ENCODE measurements around the gene TMEM94.
A peak's percentile ranks its signal among the peaks of the same experiment; 100 is the strongest.

The TMEM94 gene

DNA sequence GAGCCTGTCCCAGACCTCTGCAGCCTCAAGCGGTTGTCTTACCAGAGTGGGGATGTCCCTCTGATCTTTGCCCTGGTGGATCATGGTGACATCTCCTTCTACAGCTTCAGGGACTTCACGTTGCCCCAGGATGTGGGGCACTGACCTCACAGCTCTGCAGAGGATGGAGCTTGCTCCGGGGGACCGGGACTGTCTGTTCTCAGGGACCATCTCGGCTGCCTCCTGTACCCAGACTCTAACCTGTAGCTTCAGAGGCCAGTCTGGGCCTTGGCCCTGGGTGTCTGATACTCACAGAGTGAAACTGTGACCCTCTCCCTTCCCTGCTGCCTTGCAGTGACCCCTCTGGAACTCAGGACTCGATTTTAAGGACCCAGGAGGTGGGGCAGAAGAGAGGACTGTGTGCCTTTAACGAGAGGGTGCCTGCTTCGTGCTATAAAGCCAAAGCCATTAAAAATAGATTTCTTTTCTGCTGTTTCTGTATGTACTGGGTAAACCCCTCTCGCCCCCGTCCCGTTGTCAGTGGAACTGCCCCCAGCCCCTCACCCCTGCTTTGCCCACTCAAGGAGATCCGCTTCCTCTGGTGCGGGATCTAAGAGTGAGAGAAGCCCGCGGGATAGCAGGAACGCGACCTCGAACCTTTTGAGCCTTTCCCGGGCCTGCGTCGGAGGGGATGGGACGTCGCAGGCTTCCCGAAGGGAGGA, 68.0 kb downstream of the TMEM94 start:
- DNase-seq (ENCODE audit: low read depth in 4 of 4, low spot score in 1 of 4): no peak

DNA sequence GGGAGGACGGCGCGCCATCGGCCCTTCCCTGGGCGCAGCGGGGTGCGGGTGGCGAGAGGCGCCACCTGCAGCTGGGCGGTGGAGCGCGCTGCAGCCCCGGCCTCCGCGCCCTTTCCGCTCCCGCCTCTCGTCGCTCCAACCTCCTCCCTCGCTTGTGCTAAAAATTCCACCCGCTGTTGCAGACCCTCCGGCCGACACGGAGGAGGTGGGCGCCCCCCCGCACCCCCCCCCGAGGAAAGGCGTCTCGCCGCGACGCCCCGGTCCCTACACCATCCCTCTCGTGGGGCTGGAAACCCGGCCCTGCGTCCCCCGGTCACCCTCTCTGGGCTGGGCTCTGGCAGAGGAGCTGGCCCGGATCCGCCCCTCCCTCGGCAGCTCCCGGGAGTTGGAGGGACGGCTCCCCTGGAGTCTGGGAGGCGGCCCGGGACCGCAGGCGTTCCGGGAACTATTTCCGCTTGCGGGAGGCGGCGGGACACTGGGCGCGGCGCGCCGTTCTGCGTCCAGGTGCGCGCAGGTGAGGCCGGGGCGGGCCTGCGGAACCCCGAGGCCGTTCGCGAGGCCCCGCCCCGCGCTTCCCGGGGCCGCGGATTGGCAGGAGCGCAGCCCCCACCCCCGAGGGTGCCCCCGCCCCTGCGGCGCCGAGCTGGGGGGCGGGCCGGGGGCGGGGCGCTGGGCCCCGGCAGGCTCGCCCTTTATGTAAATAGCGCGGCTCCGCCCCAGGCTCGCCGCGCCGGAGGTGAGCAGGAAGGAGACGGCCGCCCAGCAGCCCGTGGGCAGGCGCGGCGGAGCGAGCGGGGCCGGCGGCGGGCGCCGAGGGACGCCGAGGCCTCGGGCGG, 68.8 kb downstream of the TMEM94 start, which contains the start of gene LLGL2:
LLGL2 (plus strand) TSS at position 728 of the 836 bp plus-strand sequence. CDS start 17,730 bp downstream, outside the sequence.
- peak; percentile 38 to 75 (median 54) for DNase-seq (ENCODE audit: low read depth in 4 of 4, low spot score in 1 of 4)

DNA sequence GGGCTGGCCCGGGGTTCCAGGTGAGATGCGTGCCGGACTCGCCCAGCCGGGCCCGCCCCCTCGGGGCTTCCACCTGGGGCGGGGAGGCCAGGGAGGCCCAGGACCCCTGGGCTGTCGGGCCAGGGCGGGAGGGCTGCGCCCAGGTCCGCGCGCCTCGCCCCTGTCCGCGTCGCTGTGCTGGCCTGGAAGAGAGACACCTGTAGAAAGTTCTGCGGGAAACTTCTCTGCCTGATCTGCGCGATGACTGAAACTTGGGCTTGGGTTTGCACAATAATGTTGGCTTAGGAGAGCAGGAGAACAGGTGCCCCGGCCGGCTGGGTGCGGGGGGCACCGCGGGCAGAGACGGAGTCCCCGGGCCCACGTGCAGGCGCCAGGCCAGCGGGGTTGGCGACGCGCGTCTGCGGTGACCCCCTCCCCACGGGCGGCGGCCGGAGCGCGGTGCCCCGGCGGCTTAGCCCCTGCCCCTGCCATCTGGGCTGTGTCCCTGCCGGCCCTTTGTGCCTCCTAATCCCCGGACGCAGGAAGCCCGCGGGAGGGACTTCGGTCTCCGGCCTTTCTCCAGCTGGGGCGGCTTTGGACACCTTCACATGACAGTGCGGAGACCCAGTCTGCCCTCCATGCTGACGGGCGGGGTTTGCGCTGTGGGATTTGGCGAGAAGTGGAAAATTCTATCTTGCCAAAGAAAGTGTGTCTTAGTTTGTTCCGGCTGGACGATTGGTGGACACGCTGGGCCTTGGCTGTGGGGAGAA, 69.5 kb downstream of the TMEM94 start:
- DNase-seq (ENCODE audit: low read depth in 4 of 4, low spot score in 1 of 4): no peak

DNA sequence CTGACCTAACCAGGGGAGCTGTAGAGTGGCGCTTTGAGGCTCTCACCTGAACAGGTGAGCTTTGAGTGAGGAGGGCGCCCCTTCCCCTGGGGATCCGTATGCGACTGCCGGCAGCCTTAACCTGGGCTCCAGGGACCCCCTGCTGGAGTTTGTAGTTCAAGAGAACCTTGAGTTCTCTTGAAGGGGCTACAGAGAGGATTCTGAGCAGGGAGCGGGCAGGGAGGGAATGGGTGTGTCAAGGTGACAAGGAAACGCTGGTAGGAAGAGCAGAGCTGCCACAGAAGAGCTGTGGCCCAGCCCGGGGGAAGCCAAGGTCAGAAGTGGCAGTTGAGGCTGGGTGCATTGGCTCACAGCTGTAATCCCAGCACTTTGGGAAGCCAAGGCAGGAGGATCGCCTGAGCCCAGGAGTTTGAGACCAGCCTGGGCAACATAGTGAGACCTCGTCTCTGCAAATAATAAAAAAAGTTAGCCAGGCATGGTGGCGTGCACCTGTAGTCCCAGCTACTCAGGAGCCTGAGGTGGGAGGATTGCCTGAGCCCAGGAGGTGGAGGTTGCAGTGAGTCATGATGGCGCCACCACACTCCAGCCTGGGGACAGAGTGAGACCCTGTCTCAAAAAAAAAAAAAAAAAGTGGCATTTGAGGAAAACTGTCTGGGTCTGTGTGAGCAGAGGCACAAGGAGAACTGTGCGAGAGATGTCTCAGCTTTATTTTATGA, 70.3 kb downstream of the TMEM94 start:
- DNase-seq (ENCODE audit: low read depth in 4 of 4, low spot score in 1 of 4): no peak

DNA sequence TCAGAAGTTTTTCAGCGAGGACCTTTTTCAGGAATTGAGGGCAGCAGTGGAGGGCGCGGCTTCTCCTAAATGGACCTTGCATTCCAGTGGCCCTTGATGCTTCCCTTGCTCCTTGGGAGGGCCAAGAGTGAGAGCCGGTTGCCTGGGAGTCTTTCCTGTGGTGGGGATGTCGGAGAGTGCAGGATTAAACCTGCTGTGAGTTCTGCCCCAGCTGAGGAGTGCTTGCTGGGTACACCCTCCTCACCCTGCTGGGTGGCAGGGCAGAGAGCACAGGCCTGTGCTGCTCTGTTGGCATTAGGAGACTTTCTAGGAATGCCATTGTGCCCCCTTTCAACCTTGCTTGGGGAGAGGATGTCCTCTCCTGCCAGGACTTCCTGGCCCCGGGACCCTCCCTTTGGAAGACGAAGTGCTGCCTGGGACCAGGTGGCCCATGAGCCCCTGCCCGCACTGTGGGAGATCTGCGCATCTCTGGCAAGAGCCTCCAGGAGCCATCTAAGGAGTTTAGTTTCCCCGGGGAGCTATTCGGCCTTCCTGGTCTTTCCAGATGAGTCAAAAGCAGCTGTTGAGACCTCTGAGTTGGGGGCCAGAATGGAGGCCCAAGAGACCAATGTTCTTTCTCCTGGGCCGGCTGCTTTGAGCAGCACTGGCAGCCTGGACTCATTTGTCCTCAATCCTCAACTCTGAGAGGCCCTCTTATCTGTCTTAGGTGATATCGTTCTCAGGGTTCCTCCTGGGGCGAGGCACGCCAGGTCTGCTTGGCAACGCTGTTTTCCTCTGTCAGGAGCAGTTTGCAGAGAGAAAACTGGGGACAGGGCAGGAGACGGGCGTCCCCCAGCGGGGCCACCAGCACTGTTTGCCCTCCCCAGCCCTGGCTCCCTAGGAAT, 74.6 kb downstream of the TMEM94 start:
- no peak for DNase-seq (ENCODE audit: low read depth in 4 of 4, low spot score in 1 of 4)

DNA sequence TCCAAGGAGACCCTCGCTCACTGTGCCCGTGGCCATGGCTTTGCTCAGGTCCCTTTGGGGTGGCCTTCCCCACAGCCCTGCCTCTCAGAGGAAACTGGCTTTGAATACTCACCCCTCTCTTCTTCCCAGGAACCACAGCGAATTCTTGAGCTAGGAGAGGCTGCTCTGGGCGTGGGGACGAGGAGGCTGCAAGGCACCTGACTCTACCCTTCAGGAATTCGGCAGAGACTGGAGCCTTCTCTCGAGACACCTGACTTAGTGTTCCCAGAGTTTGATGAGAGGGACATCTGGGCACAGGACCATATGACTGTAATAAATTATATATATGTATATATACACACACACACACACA, 75.3 kb downstream of the TMEM94 start:
- DNase-seq (ENCODE audit: low read depth in 4 of 4, low spot score in 1 of 4): no peak

DNA sequence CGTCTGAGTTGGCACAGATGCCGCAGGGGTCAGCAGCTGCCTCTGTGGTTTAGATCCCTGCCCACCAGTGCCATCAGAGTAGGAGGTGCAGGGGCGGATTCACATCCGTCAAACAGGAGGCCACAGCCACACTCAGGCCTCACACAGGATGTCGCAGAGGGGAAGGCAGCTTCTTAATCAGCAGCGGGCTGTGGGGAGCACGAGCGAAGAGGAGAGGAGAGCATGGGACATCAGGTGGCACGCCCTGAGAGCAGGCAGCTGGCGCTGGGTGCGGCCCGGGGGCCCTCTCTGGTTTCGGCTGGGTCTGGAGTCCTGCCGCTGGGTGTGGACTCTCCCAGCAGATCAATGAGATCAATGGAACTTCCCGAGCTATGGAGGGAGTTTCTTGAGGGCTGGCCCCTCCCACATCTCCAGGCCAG, 78.7 kb downstream of the TMEM94 start:
- DNase-seq (ENCODE audit: low read depth in 4 of 4, low spot score in 1 of 4): peak in 1 of 4 experiments; percentile 31

DNA sequence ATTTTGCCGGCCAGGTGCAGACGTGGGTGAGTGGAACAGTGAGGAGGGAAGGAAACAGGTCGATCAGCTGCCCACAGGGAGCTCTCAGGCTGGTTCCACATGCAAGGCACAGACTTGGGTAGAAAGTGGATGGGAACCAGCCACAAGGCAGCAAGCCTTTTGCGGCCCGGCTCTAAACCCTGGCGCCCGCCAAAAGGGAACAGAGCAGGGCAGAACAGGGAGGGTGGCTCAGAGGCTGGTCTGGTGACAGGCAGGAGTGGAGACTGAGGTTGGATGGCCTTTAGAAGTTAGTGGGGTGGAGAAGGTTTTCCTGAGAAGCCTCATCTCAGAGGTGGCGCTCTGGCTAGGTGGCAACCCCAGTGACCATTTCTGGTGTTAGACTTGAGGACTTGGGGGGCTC, 79.4 kb downstream of the TMEM94 start:
- DNase-seq (ENCODE audit: low read depth in 4 of 4, low spot score in 1 of 4): no peak

DNA sequence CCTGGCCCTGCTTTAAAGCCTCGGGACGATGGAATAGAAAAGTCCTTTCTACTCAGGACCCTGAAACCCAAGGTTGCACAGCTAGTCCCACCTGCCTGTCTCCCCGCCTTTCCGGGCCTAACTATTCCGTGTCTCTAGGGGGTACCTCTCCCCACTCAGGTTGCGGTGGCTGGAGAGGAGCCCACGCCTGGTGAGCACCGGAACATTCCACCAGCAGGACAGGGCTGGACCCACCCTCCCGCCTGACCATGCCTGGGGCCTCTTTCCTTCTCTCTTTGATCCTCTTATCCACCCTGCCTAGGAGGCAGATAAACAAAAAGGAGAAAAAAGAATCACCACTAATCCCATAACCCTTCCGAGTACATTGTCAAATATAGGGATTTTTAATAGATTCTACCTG, 79.9 kb downstream of the TMEM94 start:
- DNase-seq (ENCODE audit: low read depth in 4 of 4, low spot score in 1 of 4): no peak

DNA sequence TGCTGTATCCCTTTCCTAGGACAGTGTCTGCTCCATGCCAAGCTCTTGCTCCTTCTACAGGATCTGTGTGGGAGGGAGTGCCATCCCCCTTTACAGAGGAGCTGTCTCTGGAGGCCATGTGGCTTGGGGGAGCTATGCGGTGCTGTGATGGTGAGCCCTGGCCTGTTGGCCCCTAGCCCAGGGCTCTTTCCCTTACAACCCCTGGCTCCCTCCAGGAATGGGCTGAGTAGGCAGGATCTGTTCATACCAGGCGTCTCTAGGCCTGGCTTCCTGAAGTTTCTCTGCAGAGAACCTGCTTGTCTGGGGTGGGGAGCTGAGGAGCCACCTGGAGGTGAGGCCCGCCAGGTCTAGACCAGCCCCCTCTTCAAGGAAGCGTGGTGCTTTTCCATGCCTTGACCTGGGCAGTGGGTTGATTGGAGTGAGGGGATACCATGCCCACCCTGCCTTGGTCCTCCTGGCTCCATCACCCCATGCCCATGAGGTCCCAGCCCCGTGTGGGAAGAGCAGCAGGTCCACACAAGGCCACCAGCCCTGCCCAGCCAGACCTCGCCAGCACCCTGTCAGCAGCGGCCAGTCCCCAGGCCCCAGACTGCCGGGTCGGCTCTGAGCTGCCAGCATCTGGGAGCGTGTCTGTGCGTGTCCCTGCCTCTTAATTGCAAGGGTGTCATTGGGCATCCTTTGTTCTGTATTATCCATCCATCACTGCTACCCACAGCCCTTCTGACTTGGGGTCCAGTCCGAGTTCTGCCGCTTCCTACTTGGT, 83.7 kb downstream of the TMEM94 start:
- DNase-seq (ENCODE audit: low read depth in 4 of 4, low spot score in 1 of 4): no peak

DNA sequence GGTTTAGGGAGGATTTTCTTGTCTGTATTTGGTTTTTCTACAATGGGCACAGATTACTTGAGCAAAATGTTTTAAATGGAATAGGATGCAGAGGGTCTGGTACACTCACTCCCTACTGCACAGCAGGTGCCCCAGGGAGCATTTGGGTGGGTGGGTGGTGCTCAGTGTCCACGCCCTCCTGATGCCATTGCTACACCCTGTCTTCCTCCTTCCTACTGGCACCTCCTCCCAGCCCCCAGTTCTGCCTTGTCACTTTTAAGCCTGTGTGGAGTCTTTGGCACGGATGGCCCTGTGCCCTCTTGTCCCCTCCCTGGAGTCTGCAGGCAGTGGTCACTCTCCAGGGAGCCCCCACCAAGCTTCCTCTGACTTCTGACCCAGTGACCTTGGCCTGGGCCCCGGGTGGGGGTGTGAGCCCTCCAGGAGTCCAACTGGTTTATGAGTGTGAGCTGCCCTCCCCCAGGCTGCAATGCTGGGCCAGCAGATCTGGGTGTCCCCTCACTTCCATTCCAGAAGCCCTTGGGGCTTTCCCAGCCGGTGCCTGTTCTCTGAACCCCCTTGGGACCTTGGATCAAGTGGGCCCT, 84.6 kb downstream of the TMEM94 start:
- no peak for DNase-seq (ENCODE audit: low read depth in 4 of 4, low spot score in 1 of 4)

DNA sequence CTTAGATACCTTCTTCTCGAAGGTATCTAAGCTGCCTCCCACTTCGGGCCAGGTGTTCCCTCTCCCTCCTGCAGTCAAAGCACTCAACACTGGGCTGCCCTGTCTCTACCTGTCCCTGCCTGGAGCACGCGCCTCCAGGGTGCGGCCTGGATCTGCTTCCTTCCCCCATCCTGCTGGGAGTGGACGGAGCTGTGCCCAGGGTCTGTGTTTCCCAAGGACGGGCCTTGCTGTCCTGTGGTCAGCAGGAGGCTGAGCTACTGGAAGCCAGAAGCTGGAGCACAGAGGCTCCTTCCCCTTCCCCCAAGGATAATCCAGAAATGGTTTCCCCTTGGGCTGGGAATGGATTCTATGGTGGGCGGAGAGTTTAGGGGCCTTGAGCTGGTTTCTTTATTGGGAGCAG, 85.8 kb downstream of the TMEM94 start:
- no peak for DNase-seq (ENCODE audit: low read depth in 4 of 4, low spot score in 1 of 4)

DNA sequence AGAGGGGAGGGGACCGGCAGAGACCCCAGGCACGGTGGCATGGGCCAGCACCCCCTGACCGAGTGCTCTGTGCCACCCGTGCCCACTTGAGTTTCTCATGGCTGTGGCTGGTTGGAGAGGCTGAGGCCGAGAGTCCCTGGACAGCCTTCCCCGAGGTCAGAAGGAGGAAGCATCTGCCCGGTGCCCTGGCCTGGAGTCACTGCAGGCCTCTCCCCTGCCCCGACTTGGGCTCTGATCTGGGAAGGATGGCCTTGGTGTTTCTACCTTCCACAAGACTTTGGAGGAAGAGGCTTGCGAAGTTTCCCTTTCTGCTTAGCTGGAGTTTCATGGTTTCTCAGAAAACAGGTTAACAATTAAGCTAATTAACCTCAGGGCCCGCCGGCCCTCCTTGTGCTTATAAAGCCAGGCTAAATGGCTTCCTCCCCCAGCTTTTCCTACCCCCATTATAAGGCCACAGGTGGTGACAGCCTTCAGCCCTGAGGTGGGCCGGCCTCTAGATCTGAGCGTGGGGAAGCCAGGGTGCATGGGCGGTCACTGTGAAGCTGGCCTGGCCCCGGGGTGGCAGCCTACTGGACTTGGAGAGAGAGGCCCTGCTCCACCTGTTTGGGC, 86.4 kb downstream of the TMEM94 start:
- DNase-seq (ENCODE audit: low read depth in 4 of 4, low spot score in 1 of 4): no peak

DNA sequence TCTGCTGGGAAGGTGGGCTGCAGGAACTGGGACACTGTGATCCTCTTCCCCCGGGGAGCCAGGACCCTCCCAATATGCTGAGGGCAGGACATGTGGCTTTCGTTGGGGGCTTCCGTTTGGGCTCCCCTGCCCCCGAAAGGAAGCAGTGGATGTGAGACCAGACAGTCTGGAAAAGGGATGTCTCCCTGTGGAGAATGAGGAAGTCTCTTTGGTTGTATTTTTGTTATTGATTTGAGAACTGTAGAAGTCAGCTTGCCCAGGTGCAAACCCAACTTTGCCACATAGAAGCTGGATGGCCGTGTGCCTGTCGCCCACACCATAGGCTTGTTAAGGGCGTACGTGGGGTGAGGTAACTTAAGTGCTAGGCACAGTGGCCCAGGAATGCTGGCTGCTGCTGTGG, 87.8 kb downstream of the TMEM94 start:
- no peak for DNase-seq (ENCODE audit: low read depth in 4 of 4, low spot score in 1 of 4)

DNA sequence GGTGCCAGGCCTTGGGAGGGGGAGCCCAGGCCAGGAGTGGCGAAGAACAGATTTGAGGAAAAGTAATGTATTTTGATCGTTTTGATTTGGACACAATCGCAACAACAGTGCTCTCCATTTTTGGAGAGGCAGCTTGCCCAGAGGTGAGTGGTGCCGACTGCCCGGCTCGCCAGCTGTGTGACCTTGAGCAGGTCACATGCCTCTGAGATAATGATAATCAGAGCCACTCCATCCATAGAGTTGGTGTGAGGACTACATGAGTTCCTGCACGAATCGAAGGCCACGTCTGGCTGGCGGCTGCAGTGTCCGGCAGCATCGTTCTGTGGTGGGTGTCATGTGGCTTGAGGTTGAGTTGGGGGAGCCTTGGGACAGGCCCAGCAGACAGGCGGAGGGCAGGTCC, 89.7 kb downstream of the TMEM94 start:
- DNase-seq (ENCODE audit: low read depth in 4 of 4, low spot score in 1 of 4): no peak

DNA sequence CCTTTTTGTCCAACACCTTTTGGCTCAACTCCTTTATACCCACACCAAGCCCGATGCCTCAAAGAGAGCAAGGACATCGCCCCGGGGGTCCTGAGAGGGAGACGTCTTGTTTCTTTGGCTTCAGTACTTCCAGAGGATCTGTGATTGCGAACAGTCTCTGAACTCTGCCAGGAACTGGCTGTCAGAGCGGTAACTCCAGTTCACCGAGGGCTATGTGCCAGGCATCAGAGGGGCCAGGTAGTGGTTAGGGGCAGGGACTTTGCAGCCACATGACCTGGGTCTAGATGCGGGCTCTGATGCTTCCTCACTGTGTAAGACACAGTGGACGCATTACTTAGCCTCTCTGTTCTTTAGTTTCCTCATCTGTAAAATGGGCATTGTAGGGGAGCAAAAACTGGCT, 90.7 kb downstream of the TMEM94 start:
- DNase-seq (ENCODE audit: low read depth in 4 of 4, low spot score in 1 of 4): no peak

DNA sequence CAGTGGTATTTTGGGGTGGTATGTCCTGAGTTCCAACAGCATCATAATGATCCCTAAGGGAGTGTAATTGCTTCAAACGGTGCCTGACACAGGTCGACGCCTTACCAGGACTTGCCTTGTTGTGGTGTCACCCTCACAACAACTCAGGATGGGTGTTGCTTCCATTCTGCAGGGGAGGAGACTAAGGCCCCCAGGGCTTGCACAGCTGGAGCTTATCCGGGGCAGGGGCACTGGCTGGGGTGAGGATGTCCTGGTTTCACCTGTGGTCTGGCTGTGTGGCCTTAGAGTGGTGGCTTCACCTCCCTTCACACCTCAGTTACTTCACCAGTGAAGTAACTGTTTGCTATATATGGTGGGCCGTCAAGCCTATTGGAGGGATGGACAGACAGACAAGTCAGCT, 92.4 kb downstream of the TMEM94 start:
- DNase-seq (ENCODE audit: low read depth in 4 of 4, low spot score in 1 of 4): no peak

All from stimulated activated CD4-positive, alpha-beta T cell treated with anti-CD3 and anti-CD28 coated beads, Interleukin-1b, Interleukin-23, amount 100 ng/mL, for 24 hours (primary cell).